Measurements from ENCODE around the gene DKC1.
"Not testable (repeated sequence)": the region's sequence is repeated elsewhere in the genome, so short reads cannot be mapped to it uniquely, and the experiment has no call there.

The DKC1 gene

DNA sequence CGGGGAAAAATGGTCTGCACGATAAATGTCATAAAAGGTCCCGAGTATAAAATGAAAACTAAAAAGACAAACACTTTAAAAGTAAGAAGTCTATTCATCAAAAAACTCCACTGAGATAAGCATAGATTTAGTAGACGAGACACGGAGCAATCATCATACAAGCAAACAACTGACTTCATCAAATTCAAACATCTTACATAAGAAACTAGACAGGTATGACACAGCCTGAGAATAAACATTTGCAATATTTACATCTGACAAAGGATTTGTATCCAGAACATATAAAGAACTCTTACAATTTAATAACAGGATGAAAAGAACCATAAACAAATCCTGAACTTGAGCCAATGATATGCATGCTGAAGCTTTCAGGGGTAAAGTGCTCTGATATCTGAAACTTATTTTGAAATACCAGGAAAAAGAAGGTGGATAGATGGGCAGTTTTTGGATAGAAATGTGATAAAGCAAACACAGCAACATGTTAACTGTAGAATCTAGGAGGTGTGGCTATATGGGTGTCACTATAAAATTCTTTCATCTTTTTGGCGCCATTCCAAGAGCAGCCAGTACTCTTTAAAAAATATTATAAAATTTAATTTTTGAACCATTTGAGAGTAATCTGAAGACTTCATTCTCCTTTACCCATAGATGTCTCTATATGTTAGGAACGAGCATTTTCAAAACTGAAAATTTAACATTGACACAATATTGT is 30.6 kb downstream of the DKC1 start:
- DNase-seq = no peak

DNA sequence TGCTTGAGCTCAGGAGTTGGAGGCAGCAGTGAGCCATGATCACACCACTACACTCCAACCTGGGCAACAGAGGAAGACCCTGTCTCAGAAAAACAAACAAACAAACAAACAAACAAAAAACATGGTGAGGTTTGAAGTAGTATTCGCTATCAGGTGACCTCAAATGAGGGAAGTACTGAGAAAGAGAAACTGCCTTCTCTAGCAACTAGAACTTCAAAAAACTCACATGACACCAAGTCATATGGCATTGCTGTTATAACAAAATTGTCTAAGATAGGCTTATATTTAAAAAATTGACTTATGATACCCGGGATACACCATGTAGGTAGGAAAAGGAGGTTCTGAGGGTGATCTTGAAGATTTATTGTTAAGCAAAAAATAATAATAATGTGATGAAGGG is 32.4 kb downstream of the DKC1 start:
- DNase-seq = no peak

DNA sequence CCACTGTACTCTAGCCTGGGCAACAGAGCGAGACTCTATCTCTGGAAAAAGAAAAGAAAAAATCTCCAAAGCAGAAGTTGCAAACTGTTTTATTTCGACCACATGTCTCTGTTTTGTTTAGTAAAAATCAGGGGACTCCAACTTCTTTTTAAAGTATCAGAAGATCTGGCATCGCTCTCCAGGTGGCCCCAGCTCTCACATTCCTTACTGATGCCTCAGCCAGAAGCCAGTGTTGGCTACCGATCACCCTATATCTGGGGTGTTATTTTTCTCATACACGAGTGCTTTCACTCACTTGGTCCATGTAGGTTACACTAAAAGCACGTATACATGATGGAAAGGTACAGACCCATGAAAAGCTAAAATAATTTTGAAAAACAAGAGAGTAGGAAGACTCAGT is 34.3 kb downstream of the DKC1 start:
- no peak for DNase-seq

DNA sequence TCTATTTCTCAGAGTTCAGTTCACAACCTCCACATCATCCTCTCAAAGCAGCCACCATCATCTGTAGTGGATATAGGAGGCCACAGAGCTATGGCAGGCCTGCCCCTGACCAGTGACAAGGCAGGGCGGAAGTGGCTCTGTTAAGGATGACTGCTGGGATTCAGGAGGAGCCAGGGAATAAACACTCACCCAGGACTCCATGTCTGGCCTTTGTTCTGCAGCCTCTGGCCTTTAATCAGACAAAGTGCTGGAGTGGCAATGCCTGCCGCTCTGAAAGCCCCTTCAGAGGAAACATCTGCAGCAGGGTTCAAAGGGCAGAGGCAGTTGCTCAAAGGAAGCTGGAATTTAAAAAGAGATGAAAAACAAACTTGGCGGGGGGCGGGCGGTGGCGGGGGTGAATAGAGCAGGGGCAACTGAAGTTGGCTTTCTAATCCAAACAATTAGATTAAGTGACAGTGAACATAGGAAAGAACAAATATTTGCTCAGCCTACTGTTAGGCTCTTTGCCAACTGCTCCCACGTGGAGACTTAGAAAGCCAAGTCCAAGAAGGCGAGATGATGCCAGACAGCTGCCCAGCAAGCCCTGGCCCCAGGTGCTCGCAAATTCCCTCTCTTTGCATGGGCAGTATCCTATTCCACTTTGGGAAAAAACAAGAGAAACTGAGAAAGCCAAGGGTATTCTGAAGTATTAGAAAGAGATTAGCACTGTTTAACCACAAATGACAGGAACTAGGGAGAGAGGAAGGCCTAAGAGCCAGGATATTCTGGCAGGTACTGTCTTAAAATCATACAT is 37.1 kb downstream of the DKC1 start:
- DNase-seq = no peak

DNA sequence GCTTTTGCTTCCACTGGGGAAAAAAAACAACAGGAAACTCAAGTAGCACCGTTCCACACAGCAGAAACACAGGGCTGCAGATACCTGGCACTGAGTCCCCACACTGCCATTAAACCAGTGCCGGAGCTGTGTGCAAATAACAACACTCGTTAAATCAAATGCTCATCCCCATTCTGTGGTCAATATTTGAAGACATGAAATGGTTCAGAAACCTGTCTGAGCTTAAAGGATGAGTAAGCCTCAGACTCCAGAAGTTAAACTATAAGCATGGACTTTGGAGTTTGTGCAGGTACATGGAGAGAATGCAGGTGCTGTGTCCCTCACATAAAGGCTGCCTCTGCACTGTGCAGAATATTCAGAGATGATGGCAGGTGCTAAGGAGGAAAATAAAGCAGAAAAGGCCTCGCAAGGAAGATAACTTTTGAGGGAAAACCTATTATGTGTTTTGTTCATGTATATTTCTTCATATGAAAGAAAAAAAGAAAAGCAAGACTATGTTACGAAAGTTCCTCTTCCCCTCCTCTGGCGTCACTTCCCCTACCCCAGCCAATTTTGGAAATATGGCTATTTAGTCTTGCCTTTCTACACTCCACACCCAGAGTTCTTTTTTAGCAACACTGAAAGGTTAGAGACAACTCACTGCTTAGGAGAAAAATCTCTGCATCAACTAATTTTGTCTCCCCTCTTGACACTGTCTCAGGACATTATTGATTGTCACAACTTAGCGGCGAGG is 38.0 kb downstream of the DKC1 start:
- DNase-seq = no peak

DNA sequence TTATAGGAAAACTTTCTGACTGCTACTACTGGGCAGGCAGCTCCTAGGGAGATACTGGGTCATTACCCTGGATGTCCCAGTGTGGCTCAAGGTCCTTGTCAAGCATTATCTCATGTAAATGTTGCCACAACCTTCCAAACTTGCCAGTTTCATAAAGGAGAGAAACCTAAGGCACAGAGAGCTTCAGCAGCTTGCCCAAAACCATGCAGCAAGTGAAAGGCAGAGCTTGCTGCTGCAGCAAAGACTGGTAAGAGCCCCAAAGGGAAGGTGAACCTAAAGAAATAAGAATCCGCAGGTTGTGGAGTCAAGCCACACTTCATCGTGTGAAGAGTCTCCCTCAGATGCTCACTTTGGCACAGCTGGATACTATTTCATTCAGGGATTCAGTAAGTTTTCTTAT is 40.3 kb downstream of the DKC1 start:
- DNase-seq = no peak

DNA sequence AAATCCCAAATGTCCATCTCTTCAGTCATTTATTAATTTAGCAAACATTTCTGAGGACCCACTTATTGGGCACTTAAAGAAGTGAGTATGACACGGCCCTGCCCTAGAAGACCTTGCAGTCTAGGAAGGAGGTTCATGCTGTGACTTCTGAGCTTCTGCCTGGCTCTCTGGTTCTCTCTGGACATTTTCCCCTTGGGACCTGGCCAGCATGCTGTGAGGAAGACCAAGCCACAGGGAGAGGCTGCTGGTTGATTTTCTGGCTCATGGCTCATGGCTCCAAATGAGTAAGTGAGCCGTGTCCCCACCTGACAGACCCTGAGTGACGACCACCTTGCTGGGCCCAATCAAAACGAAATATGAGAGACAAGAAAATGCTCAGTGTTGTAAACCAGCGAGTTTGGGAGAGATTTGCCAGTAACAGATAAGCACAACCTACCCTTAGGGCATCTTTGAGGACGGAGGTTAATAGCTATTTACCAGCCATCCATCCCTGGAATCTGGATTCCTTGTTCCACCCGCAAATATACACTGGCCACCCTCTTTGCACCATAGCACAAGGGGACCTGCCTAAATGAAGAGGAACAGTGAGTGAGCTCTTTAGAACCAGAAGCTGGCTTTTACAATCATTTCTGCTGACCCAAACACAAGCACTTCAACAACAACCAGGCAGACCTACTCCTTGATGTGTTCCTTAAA is 41.7 kb downstream of the DKC1 start:
- no peak for DNase-seq

DNA sequence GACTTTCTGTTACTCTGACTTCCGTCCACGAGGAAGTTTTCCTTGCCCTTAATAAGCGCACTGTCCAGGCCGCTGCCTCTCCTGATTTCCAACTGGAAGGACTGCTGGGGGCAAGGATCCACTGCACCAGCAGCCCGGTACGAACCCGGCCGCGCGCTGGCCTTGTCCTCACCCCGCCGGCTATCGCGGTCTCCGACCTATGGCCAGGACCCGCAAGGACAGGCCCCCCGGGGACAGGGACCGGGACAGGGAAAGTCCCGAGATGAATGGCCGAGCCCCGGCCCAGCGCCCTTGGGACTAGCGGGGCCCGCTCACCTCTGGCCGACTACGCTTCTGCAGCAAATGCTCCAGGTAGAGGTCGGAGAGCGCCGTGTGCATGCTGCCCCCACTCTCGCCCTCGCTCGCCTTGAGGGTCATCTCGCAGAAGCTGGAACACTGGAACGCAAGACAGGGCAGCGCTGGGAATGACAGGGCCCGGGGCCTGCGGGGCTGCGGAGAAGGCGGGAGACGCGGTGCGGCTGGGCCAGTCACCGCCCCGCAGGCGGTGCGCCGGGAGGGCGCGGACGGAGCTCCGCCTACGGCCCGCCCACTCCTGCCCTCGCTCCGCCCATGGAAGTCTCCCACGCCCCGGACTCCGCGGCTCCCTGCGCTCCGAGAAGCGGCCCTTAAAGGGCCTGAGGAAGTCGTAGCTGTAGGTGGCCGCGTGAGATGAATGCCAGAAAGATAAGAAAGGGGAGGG is 42.5 kb downstream of the DKC1 start, which contains the start of gene MPP1:
TSS of gene MPP1 (minus strand) at position 529 of the 739 bp plus-strand sequence. CDS start at position 417, 112 bp downstream.
- peak; percentile 15 to 44 (median 40) for DNase-seq

DNA sequence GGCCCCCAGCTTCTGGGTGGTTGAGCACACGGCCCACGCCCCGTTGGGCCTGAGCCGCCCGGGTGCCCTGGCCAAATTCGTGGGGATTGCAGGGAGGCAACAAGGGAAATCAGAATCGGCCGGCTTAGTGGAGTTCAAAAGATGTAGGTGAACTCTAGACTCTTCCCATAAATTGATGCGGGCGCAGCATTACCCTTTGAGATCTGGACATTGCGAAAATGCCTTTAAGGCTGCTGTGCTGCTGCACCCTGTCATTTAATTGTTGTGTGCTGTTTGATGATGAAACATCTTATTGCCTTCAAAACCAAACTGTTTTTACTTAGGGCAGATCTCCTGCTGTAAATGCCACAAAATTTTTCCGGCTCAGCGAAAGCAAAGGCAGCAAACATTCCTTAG is 43.0 kb downstream of the DKC1 start:
- DNase-seq = no peak

DNA sequence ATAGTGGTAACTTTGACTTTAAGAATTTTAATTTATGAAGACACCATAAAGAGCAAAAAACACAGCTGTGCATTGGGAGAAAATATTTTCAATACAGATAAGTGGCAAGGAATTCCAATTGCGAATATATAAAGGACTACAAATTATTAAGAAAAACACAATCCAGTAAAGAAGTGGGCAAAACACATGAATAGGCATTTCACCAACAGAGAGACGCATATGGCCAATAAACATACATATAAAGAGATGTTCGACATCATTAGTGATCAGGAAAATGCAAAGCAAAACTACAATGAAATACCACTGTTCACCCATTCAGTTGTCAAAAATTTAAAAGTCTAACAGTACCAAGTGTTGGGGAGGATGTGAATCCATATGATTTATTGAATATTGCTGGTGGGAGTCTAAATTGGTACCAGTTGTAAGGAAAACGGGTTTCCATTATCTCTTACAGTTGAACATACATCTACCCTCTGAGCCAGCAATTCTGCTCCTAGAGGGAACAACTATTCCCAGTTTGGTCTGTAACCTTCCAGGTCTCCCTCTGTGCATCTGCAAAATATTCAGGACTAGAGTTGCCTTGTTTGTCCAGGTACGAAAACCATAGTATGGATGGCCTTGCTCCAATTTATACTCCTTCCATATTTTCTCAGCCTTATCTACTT is 44.3 kb downstream of the DKC1 start:
- no peak for DNase-seq

DNA sequence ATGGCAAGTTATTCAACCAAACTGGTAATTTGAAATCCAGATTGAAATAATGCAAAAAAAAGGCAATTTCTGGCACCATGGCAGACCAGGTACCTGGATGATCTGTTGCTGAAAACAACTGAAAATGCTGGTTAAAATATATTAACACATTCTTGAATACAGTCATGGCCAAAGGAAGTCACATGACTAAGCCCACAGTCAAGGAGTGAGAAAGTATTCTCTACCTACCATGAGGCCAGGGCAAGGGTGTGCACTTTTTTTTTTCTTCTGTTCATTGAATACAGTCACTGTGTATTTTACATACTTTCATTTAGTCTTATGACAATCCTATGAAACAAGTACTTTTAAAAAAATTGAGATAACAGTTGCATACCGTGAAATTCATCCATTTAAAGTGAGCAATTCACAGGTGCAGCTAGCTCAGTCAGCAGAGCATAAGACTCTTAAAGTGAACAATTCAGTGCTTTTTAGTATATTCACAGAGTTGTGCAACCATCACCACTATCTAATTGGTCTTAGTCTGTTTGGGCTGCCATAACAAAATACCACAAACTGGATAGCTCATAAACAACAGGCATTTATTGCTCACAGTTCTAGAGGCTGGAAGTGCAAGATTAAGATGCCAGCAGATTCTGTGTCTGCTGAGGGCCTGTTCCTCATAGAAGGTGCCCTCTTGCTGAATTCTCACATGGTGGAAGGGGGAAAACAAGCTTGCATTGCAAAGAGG is 47.4 kb downstream of the DKC1 start:
- DNase-seq = no peak

DNA sequence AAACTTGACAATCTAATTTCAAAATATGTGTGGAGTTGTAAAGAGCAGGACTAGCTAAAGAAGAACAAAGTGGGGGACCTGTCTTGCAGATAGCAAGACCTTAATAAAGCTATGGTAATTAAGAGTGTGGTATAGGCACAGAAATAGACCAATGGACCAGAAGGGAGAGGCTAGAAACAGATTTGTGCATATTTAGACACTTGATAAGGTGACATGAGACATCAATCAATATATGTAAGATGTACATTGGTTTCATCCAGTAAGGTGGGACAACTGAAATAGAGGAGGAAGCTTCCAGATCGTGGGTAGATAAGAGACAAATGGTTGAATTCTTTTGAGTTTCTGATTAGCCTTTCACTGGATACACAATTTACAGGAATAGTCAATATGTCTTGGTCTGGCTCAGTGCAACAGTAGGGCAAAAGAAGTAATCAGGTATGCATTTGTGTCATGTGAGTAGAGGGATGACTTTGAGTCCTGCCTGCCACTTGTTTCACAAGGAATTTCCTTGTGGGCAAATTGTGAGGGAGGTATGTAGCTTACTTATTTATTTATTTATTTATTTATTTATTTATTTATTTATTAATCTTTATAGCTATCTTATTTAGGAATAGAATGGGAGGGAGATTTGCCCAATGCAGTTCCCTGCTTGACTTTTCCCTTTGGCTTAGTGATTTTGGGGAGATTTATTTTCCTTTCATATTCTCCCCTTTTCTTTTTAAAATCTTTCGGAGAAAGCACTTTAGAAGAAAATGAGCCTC is 49.9 kb downstream of the DKC1 start:
- no peak for DNase-seq

DNA sequence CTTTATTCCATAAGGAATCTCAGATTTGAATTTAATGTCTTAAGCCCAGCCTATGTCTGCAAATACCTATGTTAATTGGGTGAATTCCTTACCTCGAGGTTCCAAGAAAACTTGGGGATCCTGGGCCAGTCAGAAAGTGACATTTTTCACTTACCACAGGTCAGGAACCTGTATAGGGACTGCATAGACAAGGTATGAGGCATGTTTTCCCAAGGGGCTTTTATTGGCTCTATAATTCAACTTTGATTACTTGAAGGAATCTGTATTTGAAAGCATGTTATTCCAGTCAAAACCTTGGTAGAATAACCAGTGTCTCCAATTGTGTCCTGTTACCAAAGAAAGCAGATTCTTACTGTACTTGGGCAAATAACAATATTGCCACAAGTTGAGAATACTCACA is 51.1 kb downstream of the DKC1 start:
- DNase-seq = no peak

DNA sequence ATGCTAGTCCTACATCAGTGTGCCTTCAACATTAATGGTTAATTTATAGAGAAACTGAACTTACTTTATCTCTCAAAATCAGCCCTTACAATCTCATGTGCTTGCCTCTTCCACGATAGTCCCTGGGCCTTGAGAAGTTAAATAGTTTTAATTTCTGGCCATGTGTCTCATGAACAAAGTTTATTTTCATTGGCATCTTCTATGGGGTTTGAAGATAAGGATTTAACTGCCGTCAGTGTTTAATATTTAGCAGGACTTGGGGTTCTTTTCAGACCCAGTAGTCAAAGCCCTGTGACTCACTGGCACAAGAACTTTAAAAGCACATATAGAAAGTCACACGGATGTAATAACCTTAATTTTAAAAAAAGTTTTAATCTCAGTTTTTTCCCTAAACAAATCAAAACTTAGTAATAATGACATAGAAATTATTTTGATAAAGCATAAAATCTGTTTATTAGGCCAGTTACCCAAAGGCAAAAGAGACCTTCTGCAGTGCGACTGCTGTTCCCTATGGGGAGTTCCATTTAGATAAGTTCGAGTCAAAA is 52.7 kb downstream of the DKC1 start:
- no peak for DNase-seq

DNA sequence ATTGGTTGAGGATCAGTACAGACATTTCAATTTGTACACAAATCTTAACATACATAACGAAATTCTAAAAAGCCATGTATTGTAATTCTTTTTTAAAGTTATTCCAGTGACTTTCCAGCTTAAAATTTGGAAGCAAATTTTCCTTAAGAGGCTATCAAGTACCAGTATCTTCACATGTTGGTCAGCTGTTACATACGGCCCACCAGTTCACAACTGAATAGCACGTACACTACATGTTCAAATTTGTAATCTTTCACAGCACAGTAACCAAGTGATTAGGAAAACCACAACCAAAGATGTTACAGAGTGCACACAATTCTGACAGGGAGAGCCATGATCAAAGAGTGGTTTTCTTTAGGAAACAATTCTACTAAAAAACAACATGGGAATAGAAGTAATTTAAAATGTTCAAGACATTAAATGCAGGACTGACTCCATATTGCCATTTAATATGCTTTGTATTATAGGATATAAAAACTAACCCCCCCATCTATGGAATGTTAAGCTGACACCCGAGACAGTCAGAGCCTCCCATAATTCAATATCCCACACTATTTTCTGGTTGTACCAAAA is 53.7 kb downstream of the DKC1 start:
- DNase-seq = not testable (repeated sequence)

DNA sequence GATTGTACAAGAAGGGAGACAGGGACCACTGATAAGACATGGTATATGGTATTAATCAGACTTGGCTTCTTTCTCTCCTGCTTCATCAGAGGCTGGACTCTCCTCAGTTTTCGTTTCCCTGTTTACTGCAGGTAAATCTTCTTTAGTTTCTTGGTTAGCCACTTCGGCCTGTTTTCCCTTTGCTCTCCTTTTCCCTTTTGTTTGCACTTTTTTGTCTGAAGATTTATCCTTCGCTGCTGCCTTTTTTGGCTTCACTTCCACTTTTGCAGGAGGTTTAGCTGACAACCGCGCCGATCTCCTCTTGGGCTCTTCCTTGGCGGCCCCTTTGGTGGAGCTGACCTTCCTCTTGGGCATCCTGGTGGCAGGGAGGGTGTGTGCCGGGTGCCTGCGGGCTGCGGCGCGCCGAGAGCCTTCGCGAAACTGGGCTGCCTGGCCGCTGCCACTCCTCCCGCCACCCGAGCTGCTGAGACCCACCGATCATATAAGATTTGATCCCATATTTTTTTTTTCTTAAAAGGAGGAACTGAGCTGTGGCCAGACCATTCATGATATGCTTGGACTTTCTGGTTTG is 54.5 kb downstream of the DKC1 start:
- DNase-seq = not testable (repeated sequence)

DNA sequence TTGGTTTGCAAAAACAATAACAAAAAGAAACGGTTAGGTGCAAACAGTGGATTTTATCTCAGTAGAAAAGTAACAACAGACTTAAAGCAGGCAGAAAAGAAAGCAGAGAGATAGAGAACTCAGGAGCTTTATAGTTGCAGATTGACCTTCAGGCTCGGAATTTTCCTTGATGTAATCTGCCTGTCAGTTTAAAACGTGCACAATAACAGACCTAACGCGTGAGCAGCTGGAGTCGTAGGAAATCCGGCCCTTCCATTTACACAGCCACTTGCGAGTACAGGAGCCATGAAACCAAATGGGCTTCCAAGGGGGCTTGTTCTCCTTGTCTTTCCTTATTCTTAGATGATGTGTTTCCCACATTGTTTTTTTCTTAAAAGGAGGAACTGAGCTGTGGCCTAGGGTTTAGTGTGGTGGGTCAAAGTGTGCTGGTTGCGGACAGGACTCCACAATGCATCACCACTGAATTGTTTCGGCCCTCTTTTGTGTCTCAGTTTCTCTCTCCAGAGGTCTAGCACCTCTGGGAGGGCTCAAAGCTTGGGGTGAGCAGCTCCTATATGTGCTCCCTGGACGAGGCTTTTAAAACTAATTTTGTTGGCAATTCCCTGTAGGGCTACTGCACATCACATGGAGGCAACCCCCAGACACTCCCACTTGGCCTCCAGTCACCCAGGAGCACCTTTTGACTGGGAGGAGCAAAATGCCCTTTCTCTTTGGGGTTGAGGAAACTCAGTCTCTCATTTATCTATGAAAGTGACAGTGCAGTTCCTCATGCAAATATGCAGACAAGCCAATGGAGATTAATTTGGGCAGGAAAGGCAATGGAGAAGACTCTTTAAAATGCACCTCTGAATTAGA is 56.5 kb downstream of the DKC1 start:
- DNase-seq = no peak

DNA sequence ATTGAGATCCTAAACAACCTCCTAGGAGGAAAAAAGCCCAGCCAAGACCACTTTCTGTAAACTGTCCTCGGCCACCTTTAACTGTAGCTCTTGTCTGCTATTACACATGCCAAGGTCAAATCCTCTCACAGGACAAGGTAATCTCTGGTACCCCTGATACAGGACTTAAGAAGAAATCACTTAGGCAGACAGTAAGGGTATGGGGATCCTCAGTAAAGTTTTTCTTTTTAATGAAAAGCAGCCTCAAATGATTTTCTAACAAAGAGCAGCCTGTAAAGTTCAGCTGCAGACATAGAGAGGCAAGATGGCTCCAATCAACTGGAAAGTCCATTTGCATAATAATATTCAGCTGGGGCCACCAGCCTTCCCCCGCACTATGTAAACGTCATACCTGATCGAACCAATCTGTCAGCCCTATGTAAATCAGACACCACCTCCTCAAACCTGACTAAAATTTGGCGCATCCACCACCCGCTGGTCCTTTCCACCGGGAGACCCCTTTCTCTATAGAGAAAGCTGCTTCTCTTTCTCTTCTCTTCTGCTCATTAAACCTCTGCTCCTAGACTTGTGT is 57.2 kb downstream of the DKC1 start:
- DNase-seq = no peak

All from activated CD4-positive, CD25-positive, alpha-beta regulatory T cell (primary cell).